ENCODE data around the gene WDR1.

DNA sequence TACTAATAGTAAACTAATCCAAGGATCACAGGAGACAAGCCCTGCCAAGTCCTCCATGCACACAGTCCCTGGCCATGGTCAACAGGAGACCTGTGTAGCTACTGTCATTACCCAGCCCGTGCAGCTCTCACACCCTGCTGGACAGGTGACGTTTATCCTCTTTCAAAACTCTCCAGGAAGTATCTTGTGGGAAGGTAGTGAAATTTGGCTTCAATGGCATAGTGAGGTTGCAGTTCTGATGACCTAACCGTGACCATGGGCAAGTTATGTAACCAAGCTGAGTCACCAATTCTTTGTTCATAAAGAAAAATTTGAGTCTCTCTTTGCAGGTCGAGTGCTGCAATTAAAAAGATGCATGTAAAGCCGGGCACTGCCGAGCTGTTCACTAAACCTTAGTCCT lies 84.0 kb downstream of the WDR1 start:
- TF ChIP-seq POLR2AphosphoS5 (IDR thresholded peaks at IDR 0.05; ENCODE audit: borderline replicate concordance, low read depth, low read length) (no peak), EZH2 (IDR thresholded peaks at IDR 0.05) (no peak)
